Measurements from ENCODE around the gene CHIC1. TPM values are rescaled to one million over a fixed set of nuclear protein-coding genes. Genes with fewer than 3 reads are reported as not detected.
"Not testable (repeated sequence)": the region's sequence is repeated elsewhere in the genome, so short reads cannot be mapped to it uniquely, and the experiment has no call there.

Gene CHIC1
- total RNA-seq, 4 donors from 2014 or later, result 4.1 to 25.6 (median 18.4) TPM

DNA sequence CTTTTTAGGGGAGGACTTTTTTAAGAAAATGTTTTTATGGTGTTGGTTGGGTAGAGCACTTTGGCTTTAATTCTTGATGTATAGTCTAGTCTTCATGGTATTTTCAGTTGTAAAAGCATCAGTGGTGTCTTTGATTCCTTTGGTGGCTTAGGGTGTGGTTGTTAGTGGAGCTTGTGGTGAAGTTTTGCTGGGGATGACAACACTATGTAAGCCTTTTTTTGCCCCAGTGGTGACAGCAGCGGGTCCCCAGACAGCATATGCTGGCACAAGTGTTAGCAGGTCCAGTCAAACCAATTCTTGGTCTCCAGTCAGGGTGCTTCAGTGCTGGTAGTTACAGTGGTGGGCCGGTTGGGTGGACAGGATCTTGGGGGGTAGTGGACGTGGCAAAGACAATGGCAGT lies 52.0 kb downstream of the CHIC1 start:
- TF ChIP-seq, protein P1, sequence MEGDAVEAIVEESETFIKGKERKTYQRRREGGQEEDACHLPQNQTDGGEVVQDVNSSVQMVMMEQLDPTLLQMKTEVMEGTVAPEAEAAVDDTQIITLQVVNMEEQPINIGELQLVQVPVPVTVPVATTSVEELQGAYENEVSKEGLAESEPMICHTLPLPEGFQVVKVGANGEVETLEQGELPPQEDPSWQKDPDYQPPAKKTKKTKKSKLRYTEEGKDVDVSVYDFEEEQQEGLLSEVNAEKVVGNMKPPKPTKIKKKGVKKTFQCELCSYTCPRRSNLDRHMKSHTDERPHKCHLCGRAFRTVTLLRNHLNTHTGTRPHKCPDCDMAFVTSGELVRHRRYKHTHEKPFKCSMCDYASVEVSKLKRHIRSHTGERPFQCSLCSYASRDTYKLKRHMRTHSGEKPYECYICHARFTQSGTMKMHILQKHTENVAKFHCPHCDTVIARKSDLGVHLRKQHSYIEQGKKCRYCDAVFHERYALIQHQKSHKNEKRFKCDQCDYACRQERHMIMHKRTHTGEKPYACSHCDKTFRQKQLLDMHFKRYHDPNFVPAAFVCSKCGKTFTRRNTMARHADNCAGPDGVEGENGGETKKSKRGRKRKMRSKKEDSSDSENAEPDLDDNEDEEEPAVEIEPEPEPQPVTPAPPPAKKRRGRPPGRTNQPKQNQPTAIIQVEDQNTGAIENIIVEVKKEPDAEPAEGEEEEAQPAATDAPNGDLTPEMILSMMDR (IDR thresholded peaks at IDR 0.05), result no peak
- no peak for TF ChIP-seq POLR2A (IDR thresholded peaks at IDR 0.05)
- no peaks in the 10 kb centered on the region for H3K27me3 ChIP-seq
- H3K9me3 ChIP-seq, result no peaks in the 10 kb centered on the region
- no peaks in the 10 kb centered on the region for H3K36me3 ChIP-seq
- H3K27ac ChIP-seq, result no peak overlapping the region
- H3K4me3 ChIP-seq, result no peak overlapping the region
- H3K4me1 ChIP-seq, result no peaks in the 10 kb centered on the region
- intact Hi-C loops (cut with DNase I; ENCODE audit: low total_unique reads), result no loop called here
- DNase-seq, result no peak

DNA sequence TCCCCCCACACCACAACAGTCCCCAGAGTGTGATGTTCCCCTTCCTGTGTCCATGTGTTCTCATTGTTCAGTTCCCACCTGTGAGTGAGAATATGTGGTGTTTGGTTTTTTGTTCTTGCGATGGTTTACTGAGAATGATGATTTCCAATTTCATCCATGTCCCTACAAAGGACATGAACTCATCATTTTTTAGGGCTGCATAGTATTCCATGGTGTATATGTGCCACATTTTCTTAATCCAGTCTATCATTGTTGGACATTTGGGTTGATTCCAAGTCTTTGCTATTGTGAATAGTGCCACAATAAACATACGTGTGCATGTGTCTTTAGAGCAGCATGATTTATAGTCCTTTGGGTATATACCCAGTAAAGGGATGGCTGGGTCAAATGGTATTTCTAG lies 78.7 kb downstream of the CHIC1 start:
- DNase-seq; H3K36me3 ChIP-seq; intact Hi-C loops (cut with DNase I; ENCODE audit: low total_unique reads); H3K27me3 ChIP-seq; H3K4me1 ChIP-seq; H3K4me3 ChIP-seq; H3K27ac ChIP-seq: not testable (repeated sequence)
- peaks cover 0 to 12% of the 10 kb centered on the region in 2 donors for H3K9me3 ChIP-seq

DNA sequence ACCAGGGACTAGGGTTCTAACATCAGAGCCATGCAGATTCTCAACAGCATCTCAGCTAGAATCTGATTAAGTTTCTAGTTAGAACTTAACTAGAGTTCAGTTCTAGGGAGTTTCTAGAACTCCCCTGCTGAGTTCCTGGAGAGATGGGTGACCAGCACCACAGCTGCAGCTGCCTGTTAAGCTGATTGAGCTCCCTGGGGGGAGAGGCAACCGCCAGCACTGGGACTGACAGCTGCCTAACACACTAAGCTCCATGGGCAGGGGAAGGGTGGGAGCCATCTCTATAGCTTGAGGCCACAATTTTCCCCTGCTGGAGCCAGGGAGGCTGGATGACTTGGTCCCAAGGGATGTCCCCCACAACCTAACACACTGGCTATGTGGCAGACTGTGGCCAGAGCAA lies 84.2 kb downstream of the CHIC1 start:
- DNase-seq, result no peak
- Histone ChIP-seq H3K36me3 (no peaks in the 10 kb centered on the region), H3K4me1 (no peaks in the 10 kb centered on the region), H3K9me3 (peaks cover 0 to 6% of the 10 kb centered on the region in 2 donors), H3K27ac (no peak overlapping the region), H3K4me3 (no peak overlapping the region), H3K27me3 (peaks cover 0 to 6% of the 10 kb centered on the region in 2 donors)
- intact Hi-C loops (cut with DNase I; ENCODE audit: low total_unique reads), result no loop called here
- TF ChIP-seq POLR2A (IDR thresholded peaks at IDR 0.05), result no peak
- TF ChIP-seq, protein P1 (IDR thresholded peaks at IDR 0.05), result no peak

DNA sequence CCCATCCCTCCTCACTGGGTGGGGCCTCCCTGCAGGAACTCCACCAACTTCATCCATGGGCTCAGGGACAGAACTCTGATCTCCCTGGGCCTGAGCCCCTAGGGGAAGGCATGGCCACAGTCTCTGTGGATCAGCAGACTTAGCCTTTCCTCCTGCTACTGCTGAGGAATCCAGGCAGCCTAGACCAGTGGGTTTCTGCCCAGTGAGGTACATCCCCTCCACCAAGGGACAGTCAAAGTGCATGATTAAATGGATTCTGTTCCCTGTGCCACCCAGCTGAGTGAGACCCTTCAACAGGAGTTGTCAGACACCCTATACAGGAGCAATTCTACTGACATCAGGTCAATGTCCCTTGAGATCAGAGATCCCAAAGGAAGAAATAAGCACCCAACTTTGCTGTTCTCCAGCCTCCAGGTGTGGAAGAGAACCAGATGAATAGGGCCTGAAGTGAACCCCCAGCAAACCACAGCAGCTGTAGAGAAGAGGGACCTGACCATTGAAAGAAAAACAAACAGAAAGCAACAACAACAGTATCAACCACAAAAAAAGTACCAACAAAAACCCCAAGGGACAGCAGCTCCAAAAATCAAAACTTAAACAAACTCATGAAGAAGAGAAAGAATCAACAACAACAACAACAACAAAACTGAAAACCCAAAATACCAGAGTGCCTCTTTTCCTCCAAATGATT lies 84.8 kb downstream of the CHIC1 start:
- Histone ChIP-seq H3K9me3 (peaks cover 0 to 6% of the 10 kb centered on the region in 2 donors), H3K27me3 (peaks cover 0 to 6% of the 10 kb centered on the region in 2 donors), H3K27ac (no peak overlapping the region), H3K4me3 (no peak overlapping the region), H3K36me3 (no peaks in the 10 kb centered on the region), H3K4me1 (no peaks in the 10 kb centered on the region)
- DNase-seq, result no peak
- intact Hi-C loops (cut with DNase I; ENCODE audit: low total_unique reads), result no loop called here
- TF ChIP-seq POLR2A (IDR thresholded peaks at IDR 0.05), result no peak
- TF ChIP-seq, protein P1 (IDR thresholded peaks at IDR 0.05), result no peak

DNA sequence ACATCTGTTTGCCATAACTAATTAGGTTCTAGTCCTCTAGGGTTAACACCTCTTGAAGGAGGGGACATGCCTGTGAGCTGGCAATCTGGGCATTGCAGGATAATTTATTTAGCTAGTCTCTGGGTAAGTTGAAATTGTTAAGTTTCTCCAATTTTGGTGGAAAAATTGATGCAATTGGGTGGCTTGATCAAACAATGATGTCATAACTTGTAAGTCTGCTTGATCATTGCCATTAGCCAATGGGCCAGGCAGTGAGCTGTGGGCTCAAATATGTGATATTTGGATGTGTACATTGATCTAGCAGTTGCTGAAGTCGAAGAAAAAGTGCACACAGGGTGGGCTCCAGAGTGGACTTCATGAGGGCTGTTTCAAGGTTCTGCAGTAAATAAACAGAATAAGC lies 98.3 kb downstream of the CHIC1 start:
- H3K9me3 ChIP-seq; H3K27me3 ChIP-seq; DNase-seq; H3K4me3 ChIP-seq; H3K27ac ChIP-seq; H3K4me1 ChIP-seq; intact Hi-C loops (cut with DNase I; ENCODE audit: low total_unique reads); H3K36me3 ChIP-seq: not testable (repeated sequence)

DNA sequence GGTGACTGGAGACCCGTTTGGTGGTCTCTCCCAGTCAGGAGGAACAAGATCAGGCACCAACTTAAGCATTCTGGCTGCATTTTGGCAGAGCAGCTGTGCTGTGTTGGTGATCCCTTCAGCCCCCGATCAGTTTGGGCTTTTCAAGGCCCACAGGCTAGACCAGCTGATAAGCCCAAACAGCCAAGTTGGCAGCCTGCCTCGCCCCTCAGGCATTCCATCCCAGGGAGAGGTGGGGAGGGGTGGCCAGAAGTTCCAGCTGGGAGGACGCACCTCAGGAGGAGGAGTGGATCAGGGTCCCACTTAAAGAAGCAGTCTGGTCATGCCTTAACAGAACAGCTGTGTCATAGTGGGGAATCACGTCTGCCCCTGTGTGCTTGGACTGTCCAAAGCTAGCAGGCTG lies 105.8 kb downstream of the CHIC1 start:
- peaks cover 0 to 4% of the 10 kb centered on the region in 2 donors for H3K4me1 ChIP-seq
- DNase-seq, result no peak
- H3K9me3 ChIP-seq, result peaks cover 0 to 13% of the 10 kb centered on the region in 2 donors
- intact Hi-C loops (cut with DNase I; ENCODE audit: low total_unique reads), result no loop called here
- H3K4me3 ChIP-seq, result no peak overlapping the region
- no peaks in the 10 kb centered on the region for H3K36me3 ChIP-seq
- TF ChIP-seq POLR2A (IDR thresholded peaks at IDR 0.05), result no peak
- TF ChIP-seq, protein P1 (IDR thresholded peaks at IDR 0.05), result no peak
- H3K27ac ChIP-seq, result no peak overlapping the region
- H3K27me3 ChIP-seq, result no peaks in the 10 kb centered on the region
